Nucleus accumbens (tissue), 56 donors: ENCODE data around the gene C1orf21.

ENCODE experiments used
- DNase-seq, 56 donors: peaks; one replicate each; lab custom pipeline; 2025; lab: John Stamatoyannopoulos, UW

C1orf21 gene

DNA sequence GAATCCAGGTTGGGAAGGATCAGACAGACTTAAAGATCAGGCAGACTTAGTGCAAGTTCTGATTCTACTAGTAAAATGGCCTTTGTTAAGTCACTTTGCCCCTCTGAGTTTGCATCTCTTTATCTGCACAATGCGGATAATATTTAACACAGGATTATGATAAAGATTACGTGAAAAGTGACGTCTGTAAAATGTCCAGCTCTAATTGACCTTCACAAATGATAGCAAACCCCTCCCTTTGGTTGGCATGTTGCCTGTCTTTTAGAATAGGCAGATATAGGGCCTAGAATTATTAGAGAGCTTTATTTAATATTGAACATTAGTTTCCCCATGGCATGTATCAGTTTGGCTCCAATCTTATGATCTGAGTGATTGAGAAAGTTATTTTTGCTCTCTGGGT lies 55.4 kb downstream of the C1orf21 start:
- no peak for DNase-seq

GRCh38 chr1:184443201-184443600 lies 56.4 kb downstream of the C1orf21 start:
- no peak for DNase-seq

GRCh38 chr1:184443624-184444023 lies 56.8 kb downstream of the C1orf21 start:
- DNase-seq = no peak

- DNase-seq = no peak
Measured at GRCh38 chr1:184445997-184446396, 59.2 kb downstream of the C1orf21 start.

DNA sequence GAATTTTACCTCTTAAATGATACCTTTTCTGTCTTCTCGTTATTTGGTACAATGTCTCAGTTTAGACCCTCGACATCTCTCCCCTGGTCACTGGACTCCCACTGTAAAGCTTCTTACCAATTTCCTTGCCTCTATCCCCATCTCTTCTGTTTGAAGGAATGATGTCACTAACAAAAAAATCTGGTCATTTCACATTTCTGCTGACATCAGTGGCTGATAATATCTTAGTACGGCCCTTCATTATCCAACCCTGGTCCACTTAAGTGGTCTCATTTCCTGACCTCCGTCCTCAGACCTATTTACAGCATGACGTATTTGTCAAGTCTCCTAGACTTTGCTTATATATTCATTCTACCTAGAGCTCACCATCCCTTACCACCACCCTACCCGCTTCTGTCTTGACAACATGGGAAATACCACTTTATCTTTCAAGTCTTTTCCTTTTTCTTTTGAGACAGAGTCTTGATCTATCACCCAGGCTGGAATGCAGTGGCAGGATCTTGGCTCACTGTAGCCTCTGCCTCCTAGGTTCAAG lies 60.9 kb downstream of the C1orf21 start:
- DNase-seq = no peak

DNA sequence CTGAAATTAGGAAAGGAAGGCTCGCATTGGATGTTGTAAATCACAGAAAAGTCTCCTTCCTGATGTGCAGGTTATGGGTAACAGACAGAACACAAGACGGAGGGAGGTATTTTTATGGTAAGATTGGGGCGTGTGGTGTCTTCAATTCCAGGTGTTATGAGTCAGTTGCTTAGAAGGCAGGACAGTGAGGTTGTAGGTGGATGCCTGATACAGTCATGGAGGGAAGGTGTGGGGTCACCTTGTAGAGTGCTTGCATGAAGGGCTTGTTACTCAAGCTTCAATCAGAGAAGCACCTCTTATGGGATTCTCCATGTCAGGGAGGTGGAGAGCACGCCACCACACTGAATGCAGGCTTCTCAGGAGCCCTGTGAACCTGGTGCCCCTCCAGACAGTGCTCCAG lies 63.1 kb downstream of the C1orf21 start:
- no peak for DNase-seq

DNA sequence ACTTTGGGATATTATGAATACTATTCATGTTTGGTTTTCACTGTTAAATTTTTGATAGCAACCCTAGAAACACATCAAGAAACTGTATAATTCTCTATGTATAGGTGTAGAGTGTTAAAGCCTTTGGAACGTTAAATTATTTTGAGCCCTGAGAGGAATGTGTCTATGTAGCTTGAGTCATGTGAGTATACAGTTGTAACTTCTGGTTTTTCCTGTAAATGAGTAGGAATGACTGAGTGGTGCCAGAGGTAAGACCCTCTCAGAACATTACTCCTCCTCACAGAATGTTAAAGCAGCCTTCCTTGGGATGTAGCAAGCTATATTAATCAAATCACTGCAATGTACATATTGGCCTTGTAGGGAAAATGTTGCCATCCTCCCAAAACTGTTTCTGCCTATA lies 69.0 kb downstream of the C1orf21 start:
- no peak for DNase-seq

GRCh38 chr1:184456189-184456588 lies 69.4 kb downstream of the C1orf21 start:
- DNase-seq = no peak

DNA sequence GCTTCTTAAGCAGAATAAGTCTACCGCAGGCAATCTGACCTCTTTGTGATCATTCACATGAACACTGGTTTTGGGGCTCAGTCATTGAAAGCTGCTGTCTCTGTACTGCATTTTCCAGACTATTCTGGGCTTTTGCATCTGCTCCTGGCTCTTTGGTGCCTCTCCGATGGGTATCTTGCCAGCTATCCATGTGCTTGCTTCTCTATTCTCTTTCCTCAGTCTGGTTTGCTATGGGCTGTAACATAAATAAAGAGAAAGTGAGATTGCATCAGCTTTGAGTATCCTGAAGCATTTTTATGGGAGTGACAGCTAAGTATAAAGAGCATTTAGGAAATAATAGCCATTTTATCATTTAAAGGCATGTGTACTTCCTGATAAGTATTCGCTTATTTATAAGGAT lies 70.7 kb downstream of the C1orf21 start:
- no peak for DNase-seq

GRCh38 chr1:184461321-184461720 lies 74.5 kb downstream of the C1orf21 start:
- no peak for DNase-seq

GRCh38 chr1:184462155-184462554 lies 75.3 kb downstream of the C1orf21 start:
- no peak for DNase-seq

DNA sequence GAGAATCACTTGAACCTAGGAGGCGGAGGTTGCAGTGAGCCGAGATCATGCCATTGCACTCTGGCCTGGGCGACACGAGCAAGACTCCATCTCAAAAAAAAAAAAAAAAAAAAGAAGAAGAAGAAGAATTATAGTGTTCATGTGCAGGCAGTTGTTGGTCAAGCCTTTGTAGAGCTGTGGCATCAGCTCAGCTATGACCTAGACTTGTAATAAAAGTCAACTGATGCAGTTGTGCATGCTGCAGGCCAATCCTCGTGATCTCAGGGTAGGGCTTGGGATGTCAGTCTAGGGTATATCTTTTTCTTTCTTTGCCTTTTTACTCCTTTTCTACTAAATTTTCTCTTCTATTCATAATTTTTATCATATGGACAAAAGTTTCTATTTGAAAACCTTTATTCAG lies 76.2 kb downstream of the C1orf21 start:
- DNase-seq = no peak

GRCh38 chr1:184463680-184464079 lies 76.9 kb downstream of the C1orf21 start:
- DNase-seq = no peak

GRCh38 chr1:184464757-184465156 lies 77.9 kb downstream of the C1orf21 start:
- DNase-seq = no peak

GRCh38 chr1:184465489-184466146 lies 78.8 kb downstream of the C1orf21 start:
- no peak for DNase-seq

- no peak for DNase-seq
Measured at GRCh38 chr1:184467295-184467694, 80.5 kb downstream of the C1orf21 start.

GRCh38 chr1:184469396-184469795 lies 82.6 kb downstream of the C1orf21 start:
- DNase-seq = no peak

GRCh38 chr1:184471686-184472085 lies 84.9 kb downstream of the C1orf21 start:
- no peak for DNase-seq

DNA sequence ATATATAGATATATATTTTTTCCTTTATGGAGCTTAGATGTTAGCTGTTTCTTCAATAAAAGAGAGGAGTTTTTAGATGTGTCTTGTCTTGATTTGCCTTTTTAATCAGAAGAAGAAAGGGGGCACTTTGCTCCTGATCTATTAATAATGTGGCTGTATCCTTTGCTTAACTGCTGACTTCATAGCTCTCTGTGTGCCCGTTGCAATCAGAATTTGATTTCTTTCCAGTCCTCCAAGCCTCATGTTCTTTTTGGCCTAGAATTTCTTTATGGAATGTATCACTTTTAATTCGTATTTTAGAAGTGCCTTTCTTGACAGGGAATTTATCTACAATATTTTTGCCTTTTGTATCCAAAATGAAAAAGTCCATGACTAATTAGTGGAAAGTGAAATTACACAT lies 85.3 kb downstream of the C1orf21 start:
- DNase-seq = no peak

DNA sequence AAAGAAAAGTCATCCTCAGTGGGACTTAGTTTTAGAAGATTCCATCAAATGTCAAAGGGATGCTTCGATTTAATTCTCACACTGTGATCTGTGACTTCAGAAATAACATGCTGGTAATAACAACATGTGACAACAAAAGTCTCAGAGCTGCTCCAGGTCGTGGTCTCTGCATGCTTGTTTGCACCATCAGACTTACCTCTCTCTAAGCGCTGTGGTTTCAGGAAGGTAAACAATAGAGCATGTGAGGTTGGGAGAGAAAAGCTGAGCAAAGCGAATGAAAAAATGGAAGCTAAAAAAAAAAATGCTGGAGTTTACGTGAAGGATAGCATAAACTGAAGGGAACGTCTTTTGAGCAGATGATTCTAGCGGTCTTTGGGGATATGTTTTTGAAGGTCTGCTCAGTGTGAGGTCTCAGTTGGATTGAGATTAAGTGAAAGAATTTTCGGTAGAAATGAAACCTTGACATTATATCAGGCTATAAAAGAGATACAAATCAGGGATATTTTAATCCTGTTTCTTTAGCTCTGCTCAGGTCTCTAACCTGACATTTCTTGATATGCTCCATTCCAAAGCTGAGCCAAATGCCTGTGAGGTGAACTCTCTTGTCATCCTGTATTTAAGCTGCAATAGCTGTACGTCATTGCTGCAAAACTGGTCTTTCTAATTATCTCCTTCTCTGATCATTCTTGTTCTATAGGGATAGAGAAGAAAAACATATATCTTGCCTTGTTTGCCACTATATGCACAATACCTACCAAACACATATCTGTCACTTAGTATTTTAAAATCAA lies 86.5 kb downstream of the C1orf21 start:
- DNase-seq = no peak

DNA sequence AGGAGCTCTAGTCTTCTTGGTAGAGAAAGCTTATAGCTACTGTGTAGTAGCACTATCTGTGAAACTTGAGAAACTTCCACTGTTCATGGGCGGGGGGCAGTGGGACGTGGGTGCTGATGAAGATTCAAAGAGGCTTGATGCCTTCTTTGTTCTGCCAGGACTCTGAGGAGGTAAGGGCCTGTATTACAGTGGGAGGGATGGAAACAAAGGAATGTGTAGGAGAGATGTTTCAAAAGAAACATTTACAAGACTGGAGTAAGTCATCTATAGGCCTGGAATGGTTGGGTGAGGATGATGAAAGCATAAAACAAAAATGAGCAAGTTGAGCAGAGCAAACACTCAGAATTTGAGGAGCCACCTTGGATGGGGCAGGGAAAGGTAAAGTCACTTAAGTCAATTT lies 89.4 kb downstream of the C1orf21 start:
- no peak for DNase-seq
